HG03103 (cell line): Measurements from ENCODE around the gene MPV17.
A peak's percentile ranks its signal among the peaks of the same experiment; 100 is the strongest.
"Not testable (repeated sequence)": the region's sequence is repeated elsewhere in the genome, so short reads cannot be mapped to it uniquely, and the experiment has no call there.

ENCODE experiments used
- ATAC-seq: cut with Tn5 transposase; IDR thresholded peaks from one replicate; pipeline ENCODE4 v1.9.1; 2021; ENCODE audit warnings: low read depth; ENCODE audit not compliant: unreplicated experiment

The MPV17 gene

DNA sequence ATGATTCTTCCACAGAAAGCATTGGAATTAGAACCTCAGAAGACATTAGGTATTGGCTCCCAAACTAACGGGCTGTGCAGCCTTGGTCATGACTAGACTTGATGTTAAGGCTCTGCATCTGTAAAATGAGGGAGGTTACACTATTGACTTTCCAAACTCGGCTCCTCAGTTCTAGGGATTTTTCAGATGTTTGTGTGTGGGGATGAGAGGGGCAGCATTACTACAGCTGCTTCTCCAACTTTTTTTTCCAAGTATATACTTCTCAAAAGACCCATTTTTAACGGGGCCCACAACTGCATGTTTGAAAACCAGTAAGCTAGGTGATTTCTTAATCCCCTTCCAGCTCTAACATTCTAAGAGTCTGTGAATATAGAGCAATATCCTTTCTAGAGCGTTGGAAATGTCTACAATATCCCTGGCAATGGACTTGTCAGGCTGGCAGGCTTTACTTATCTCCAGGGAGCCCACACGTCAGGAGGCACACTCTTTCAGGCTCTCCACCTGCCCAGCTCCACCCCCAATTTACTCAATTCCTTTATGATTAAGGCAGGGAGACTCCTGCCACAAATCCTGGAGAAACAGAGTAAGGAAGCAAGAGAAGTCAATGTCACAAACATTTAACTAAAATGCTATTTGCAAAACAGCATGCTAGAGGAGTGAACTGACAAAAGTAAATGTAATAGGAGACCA is 844 bp upstream of the MPV17 start:
- no peak for ATAC-seq

DNA sequence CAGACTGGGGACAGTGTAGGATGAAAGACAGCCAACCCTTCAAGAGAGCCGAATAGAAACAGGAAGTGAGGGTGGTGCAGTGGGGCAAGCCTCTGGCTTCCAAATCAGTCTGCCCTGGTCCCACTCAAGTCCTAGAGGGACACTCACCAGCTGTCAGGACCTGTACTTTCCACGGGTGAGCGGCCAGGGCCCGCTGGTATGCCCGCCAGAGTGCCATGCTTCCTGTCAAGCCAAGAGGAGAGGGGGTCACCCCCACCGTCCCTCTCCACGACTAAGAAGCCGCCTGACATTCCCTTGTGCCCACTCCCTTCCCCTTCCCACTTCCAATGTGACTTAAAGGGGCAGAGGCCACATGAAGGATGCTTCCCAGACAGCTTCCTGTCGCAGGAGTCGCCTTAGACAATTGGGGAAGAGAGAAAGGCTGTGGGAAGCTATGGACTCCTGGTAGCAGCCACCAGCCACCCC is 564 bp downstream of the MPV17 start:
- peak; percentile 33 for ATAC-seq

- ATAC-seq: no peak
These were observed 1.8 kb downstream of the MPV17 start for GRCh38 chr2:27320958-27321543.

- not testable (repeated sequence) for ATAC-seq
These were observed 3.1 kb downstream of the MPV17 start for GRCh38 chr2:27319839-27320238.

DNA sequence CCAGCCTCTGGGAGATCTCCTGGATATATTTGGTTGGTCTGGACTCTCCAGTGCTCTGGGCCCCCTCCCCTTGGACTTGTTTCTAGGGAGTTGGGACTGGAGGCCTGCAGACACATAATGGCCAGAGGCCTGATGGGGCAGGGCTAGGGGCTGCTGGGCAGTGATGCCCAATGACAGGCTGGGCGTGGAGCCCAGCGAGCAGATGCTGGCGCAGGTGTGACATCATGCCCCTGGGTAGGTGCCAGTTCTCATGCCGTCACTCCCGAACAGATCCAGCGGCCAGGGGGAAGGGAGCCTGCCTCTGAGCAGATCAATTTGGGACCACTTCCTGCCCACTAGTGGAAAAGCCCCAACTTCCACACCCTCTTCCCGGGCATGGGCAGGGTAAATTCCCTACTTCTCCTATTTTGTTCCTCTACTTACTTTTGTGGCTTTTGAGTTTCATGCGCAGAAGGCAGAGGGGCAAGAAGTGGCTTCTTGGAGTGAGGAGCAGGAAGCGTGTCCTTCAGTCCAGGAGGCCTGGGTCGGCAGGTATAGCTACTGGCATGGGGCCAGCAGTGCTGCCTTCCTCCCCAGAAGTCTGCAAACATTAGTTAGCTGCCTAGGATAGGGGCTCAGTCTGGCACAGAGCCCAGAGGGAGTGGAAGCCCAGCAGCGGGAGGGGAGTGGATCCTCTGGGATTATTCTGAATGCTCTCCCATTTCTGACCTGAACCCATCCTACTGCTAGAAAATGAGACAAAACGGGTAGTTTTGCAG is 6.1 kb downstream of the MPV17 start:
- no peak for ATAC-seq

DNA sequence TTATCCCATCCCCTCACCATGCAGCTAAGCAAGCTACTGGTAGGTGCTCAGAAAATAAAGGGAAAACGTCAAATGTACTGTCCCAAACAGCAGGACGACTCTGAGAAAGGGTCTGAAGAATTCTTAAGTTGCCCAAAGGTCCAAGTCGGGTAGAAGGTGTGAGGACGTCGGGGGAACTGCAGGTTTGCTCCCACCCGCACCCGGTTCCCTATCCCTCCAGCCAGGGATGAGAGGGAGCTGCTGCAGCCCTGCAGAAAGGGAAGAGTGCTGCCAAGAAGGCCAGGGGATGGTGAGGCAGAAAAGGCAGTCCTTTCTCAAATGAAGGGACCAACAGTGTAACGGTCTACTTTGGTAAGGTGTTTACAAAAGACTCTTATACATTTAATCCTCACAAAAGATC is 7.8 kb downstream of the MPV17 start:
- no peak for ATAC-seq

- no peak for ATAC-seq
These were observed 8.2 kb downstream of the MPV17 start for GRCh38 chr2:27314709-27315108.

- no peak for ATAC-seq
These were observed 8.8 kb downstream of the MPV17 start for GRCh38 chr2:27313882-27314645.

DNA sequence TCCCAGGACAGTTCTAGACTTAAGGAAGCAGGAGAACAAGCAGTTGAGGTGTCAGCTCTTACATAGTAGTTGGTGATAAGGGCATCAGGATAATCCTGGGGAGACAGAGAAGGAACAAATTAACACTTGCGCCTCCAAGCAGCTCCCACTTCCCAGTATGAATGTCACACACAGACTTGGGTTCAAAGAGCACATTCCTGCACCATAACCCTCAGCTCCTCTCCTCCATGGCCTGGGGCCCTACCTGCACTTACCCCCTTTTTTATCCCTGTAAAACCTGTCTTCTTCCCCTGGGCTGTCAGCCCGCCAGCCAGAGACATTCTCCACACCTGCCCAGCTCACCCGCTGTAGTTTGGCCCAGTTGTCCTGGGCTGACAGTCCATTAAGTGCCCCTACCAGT is 10.7 kb downstream of the MPV17 start:
- ATAC-seq: no peak

- ATAC-seq: no peak
These were observed 13.2 kb downstream of the MPV17 start for GRCh38 chr2:27309651-27310050.

DNA sequence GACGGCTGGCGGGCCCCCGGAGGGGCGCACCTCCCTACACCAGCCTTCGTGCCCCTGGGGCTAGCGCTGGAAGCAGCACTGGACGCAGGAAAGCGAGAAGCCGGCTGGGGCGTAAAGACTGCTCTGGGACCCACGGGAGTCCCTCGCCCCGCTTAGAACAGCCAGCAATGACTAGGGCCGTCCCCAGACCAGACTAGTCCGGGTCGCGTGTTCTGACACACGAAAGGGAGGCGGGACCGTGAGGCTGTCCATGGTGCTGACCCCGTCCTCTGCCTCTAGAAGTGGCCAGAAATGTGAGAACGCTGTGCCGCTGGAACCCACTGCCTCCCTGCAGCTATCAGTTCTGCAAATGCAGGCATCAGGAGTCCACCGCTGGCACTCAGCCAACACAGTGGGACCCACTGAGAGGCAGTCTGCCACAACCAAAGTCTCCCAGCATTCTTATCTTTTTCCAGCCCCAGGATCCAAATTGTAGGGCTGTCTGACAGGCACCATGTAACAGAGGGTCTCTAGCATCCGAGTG is 14.5 kb downstream of the MPV17 start, which contains the start of gene UCN:
Gene UCN, minus strand, starts transcription at position 87 of the 523 bp plus-strand sequence. CDS start 550 bp downstream, outside the sequence.
- ATAC-seq: no peak

- no peak for ATAC-seq
These were observed 15.1 kb downstream of the MPV17 start for GRCh38 chr2:27307545-27308358.

DNA sequence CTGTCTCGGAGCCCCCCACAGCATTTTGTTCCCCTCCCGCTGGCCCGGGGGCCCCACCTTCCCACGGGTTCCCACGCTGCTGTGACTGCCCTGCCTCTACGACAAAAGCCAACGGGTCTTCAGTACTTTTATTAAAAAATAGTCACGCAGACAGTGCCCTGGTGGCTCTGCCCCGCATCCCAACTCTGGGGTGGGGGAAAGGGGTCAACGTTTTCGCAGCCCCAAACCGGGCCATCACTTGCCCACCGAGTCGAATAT is 15.7 kb downstream of the MPV17 start:
- no peak for ATAC-seq

DNA sequence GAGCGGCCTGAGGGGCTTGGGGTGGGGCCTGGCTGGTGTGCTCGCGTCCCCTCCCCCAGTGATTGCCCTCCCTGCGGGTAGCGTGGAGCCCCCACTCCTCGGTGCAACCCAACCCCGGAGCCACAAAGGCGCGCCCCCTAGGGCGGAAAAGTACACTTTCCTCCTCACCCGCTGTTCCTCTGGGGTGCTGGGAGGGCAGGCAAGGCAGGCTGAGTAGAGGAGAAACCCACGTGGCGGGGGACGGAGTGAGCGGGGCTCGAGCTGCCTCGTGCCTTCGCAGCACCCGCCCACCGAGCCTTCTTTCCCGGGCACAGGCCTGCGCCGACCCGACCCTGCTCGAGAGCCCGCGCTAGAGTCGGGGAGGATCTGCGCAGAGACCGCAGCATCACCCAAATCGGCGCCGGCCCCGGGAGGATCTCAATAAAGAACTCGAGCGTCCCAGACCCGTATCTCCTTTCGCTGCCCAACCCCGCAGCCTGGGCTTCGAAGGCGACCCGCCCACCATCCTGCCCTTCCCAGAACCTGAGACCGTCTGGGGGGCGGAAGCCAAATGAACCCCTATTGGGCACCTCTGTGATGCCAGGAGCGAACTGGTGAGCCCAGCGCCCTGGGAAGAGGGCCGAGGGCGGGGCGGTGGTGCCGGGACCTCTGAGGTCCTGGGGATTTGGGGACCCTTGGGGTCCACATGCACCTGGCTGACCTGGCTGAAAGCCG is 16.2 kb downstream of the MPV17 start:
- ATAC-seq: no peak

DNA sequence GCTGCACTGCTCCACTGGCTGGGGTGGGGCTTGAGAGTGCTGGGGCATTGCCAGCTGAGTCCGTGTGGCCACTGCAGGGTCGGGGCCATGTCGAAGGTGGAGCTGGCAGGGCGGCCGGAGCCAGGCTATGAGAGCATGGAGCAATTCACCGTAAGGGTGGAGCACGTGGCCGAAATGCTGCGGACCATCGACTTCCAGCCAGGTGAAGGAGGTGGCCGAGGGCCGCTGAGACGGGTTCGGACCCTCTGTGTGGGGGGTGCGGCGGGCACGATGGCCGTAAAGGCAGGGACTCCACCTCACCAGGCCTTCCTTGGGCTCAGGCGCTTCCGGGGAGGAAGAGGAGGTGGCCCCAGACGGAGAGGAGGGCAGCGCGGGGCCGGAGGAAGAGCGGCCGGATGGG is 16.8 kb downstream of the MPV17 start:
- no peak for ATAC-seq

DNA sequence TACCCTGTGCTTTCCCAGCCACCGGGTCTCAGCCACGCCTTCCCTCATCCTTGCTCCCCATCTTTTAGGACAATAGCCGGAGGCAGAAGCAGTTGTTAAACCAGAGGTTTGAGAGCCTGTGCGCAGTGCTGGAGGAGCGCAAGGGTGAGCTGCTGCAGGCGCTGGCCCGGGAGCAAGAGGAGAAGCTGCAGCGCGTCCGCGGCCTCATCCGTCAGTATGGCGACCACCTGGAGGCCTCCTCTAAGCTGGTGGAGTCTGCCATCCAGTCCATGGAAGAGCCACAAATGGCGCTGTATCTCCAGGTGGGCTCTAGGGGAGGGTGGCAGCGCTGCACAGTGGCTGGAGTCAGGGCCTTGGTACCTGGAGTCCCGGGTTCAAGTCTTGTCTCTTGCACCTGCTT is 17.4 kb downstream of the MPV17 start:
- ATAC-seq: no peak

DNA sequence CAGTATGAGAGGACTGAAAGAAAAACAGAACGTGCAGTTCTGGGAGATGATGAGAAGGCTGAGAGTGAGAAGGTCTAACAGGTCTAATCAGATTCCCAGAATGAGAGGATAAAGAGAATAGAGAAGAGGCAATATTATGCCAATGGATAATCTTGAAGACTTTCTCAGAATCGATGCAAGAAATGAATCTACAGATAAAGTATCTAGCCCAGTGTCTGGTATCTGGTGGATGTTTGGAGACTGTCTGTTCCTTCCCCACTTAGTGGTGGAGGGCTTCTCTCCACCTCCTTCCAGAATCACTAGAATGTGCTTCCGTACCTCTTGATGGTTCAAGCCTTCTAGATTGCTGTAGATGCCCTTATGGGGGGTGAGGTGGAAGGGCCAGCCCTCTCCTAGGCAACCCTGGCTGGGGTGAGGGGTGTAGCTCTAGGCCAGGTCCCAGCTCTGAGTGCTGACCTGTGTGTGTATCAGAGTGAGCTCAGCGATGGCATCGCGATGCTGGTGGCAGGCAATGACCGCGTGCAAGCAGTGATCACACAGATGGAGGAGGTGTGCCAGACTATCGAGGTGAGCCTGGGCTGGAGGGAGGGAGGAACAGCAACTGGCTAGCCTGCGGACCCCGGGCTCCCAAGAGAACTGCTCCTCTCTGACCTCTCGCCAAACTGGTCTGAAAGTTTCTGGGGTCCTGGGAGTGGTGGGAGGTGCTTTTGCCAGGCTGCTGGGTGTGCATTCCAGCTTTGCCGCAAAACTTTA is 18.2 kb downstream of the MPV17 start:
- ATAC-seq: no peak

GRCh38 chr2:27303093-27304025 is 19.5 kb downstream of the MPV17 start:
- ATAC-seq: no peak
